Keratinocyte (primary cell): ENCODE results near the gene IQSEC3.

Experiments used
- EZH2 ChIP-seq: IDR thresholded peaks from one replicate; pipeline ENCODE4 v1.6.1; 2012; ENCODE audit warnings: inconsistent platforms, mild to moderate bottlenecking, low read length, moderate library complexity
- TF ChIP-seq, protein P1 (sequence below), 3 experiments: IDR thresholded peaks in 1 of 3; conservative IDR thresholded peaks in 1 of 3; optimal IDR thresholded peaks in 1 of 3; 2 replicates in 2 of 3; 3 replicates in 1 of 3; pipeline versions ENCODE3 to v1.5.1; 2011; ENCODE audit warnings: low read length in 3 of 3, mild to moderate bottlenecking in 3 of 3, moderate library complexity in 2 of 3, control low read depth in 1 of 3, inconsistent platforms in 1 of 3; ENCODE audit not compliant: insufficient read depth in 2 of 3; ENCODE audit errors: extremely low read depth in 1 of 3

DNA sequence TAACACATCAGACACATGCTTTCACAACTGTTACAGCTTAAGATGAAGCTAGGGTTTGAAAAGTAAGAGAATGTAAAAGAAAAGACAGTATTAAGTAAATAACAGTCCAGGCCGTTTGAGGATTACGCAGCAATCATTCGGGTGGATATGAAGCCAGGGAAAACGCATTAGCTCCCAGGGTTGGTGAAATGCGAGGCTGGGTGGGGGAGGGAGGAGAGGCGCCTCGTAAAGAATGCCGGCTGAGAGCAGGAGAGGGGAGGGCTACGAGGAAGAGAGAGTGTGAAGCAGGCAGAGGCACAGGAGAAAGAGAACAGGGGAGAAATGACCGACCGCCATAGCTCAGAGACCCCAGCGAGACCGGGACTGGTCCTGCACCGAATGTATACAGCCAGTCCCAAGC lies 73.0 kb downstream of the IQSEC3 start:
- peak; percentile 28 for TF ChIP-seq EZH2
- TF ChIP-seq, protein P1, sequence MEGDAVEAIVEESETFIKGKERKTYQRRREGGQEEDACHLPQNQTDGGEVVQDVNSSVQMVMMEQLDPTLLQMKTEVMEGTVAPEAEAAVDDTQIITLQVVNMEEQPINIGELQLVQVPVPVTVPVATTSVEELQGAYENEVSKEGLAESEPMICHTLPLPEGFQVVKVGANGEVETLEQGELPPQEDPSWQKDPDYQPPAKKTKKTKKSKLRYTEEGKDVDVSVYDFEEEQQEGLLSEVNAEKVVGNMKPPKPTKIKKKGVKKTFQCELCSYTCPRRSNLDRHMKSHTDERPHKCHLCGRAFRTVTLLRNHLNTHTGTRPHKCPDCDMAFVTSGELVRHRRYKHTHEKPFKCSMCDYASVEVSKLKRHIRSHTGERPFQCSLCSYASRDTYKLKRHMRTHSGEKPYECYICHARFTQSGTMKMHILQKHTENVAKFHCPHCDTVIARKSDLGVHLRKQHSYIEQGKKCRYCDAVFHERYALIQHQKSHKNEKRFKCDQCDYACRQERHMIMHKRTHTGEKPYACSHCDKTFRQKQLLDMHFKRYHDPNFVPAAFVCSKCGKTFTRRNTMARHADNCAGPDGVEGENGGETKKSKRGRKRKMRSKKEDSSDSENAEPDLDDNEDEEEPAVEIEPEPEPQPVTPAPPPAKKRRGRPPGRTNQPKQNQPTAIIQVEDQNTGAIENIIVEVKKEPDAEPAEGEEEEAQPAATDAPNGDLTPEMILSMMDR (optimal IDR thresholded peaks at IDR 0.05 in 1 of 3, IDR thresholded peaks at IDR 0.05 in 1 of 3, conservative IDR thresholded peaks at IDR 0.05 in 1 of 3; ENCODE audit: extremely low read depth in 1 of 3, insufficient read depth in 2 of 3, low read length in 3 of 3) = no peak
